Mammary epithelial cell (primary cell): ENCODE data around the gene IFNGR1.

ENCODE experiments used
- CTCF ChIP-seq, 2 donors: IDR thresholded peaks in 1 of 2; conservative IDR thresholded peaks in 1 of 2; 2 replicates each; pipeline ENCODE4 v1.5.1; 2011 to 2012; ENCODE audit warnings: inconsistent platforms in 2 of 2, low read length in 2 of 2, mild to moderate bottlenecking in 2 of 2, control low read depth in 1 of 2, low read depth in 1 of 2; ENCODE audit not compliant: insufficient read depth in 1 of 2; ENCODE audit errors: extremely low read depth in 1 of 2
- EZH2 ChIP-seq: IDR thresholded peaks from 2 replicates; pipeline ENCODE4 v1.6.1; 2012; ENCODE audit warnings: low read length, inconsistent platforms, borderline replicate concordance

DNA sequence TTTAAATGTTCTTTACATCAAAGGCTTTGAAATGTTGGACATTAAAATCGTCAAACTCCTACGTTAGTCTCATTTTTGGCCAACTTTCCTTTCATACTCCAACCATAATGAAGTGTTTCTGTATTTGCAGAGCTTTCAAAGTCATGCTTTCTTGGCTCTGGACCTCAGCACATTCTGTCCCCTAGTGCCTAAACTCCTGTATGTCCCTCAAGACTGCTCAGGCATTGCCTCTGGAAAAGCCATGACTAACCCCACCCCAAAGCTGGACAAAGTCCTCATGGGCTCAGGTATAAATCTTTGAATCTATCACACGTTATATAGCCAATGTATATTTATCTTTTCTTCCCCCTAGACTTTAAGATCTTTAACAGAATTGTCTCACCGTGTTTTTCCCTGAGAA lies 18.9 kb downstream of the IFNGR1 start:
- TF ChIP-seq CTCF (conservative IDR thresholded peaks at IDR 0.05 in 1 of 2, IDR thresholded peaks at IDR 0.05 in 1 of 2; ENCODE audit: extremely low read depth in 1 of 2, insufficient read depth in 1 of 2, low read depth in 1 of 2, low read length in 2 of 2) (no peak), EZH2 (no peak)
